Activated naive CD8-positive, alpha-beta T cell treated with anti-CD3 and anti-CD28 coated beads, Interleukin-2, amount 50 U/mL, for 16 hours (primary cell): ENCODE measurements around the gene TMEM101.
"Not testable (repeated sequence)": the region's sequence is repeated elsewhere in the genome, so short reads cannot be mapped to it uniquely, and the experiment has no call there.

Experiments used
- DNase-seq: peaks from one replicate; pipeline ENCODE4 v3.0.0-alpha.2; 2020; ENCODE audit warnings: low read depth, low spot score

The TMEM101 gene

GRCh38 chr17:44000871-44001460, 13.8 kb downstream of the TMEM101 start:
- no peak for DNase-seq

- no peak for DNase-seq
Measured at GRCh38 chr17:44000141-44000860, 14.5 kb downstream of the TMEM101 start.

GRCh38 chr17:43999024-43999423, 15.7 kb downstream of the TMEM101 start:
- no peak for DNase-seq

- DNase-seq, result no peak
Measured at GRCh38 chr17:43998552-43998951, 16.2 kb downstream of the TMEM101 start.

GRCh38 chr17:43997180-43997579, 17.6 kb downstream of the TMEM101 start:
- DNase-seq, result not testable (repeated sequence)

- no peak for DNase-seq
Measured at GRCh38 chr17:43995150-43995471, 19.7 kb downstream of the TMEM101 start.

- peak; percentile 48 for DNase-seq
Measured at GRCh38 chr17:43994272-43995149, 20.3 kb downstream of the TMEM101 start.

GRCh38 chr17:43992641-43993040, 22.1 kb downstream of the TMEM101 start:
- no peak for DNase-seq

- DNase-seq, result no peak
Measured at GRCh38 chr17:43988301-43988700, 26.5 kb downstream of the TMEM101 start.

- DNase-seq, result no peak
Measured at GRCh38 chr17:43987131-43988021, 27.4 kb downstream of the TMEM101 start.

- no peak for DNase-seq
Measured at GRCh38 chr17:43986225-43986981, 28.4 kb downstream of the TMEM101 start.

- no peak for DNase-seq
Measured at GRCh38 chr17:43984521-43984920, 30.2 kb downstream of the TMEM101 start.

GRCh38 chr17:43983515-43984411, 31.0 kb downstream of the TMEM101 start:
- DNase-seq, result no peak

- DNase-seq, result no peak
Measured at GRCh38 chr17:43983196-43983514, 31.6 kb downstream of the TMEM101 start.

- DNase-seq, result no peak
Measured at GRCh38 chr17:43982171-43982570, 32.6 kb downstream of the TMEM101 start.

- DNase-seq, result no peak
Measured at GRCh38 chr17:43979671-43980070, 35.1 kb downstream of the TMEM101 start.

GRCh38 chr17:43979011-43979410, 35.8 kb downstream of the TMEM101 start:
- DNase-seq, result no peak

- no peak for DNase-seq
Measured at GRCh38 chr17:43978078-43978477, 36.7 kb downstream of the TMEM101 start.

GRCh38 chr17:43976963-43977837, 37.6 kb downstream of the TMEM101 start:
- DNase-seq, result no peak
